MG63 (cell line): ENCODE data around the gene MDH1B. TPM values are rescaled to one million over a fixed set of nuclear protein-coding genes. Genes with fewer than 3 reads are reported as not detected.
"Not testable (repeated sequence)": the region's sequence is repeated elsewhere in the genome, so short reads cannot be mapped to it uniquely, and the experiment has no call there.

ENCODE experiments used
- DNase-seq: peaks from one replicate; pipeline ENCODE4 v3.0.0-alpha.2; 2020
- H3K27me3 ChIP-seq: fragments of 250-450 bp; sonication (Bioruptor Pico); 2 replicates; pipeline ENCODE4 v1.5.1; 2020; ENCODE audit warnings: mild to moderate bottlenecking, moderate library complexity
- H3K36me3 ChIP-seq: fragments of 250-450 bp; sonication (Bioruptor Pico); 2 replicates; pipeline ENCODE4 v1.5.1; 2020; ENCODE audit warnings: mild to moderate bottlenecking, moderate library complexity
- H3K4me3 ChIP-seq: fragments of 250-450 bp; sonication (Bioruptor Pico); 2 replicates; pipeline ENCODE4 v1.5.1; 2020; ENCODE audit warnings: mild to moderate bottlenecking, moderate library complexity
- H3K9me3 ChIP-seq: fragments of 250-450 bp; sonication (Bioruptor Pico); 2 replicates; pipeline ENCODE4 v1.5.1; 2020; ENCODE audit warnings: mild to moderate bottlenecking, moderate library complexity
- total RNA-seq: library from RNA; depleted of rRNA; stranded (reverse); fragments of >200 nt; shearing (Covaris generic); gene quantifications from 2 replicates; pipeline ENCODE4 v1.2.3, GENCODE V29; 2014; ENCODE audit warnings: low replicate concordance

Gene MDH1B
- total RNA-seq, 1 experiment from 2014 or later = 0.72 TPM

DNA sequence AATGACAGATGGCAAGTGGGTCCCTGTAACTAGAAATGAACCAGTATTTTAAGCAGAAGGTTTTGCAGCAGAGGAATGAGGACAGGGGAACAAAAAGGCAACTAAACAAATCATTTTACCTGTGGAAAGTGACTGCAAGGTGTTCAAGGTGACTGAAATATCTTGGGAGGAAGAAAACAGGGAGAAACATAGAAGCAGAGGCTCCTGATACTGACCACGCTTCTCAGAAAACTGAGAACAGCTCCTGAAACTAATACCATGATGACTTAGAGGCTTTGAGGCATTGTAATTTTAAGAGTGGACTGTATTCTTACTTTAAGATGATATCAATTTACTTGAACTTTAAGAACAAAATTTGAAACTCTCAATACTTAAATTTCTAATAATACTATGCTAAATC lies 46.8 kb downstream of the MDH1B start, which contains the start of gene DYTN:
Gene DYTN (minus strand): TSS at position 101 of the 400 bp plus-strand sequence. CDS start 117 bp downstream, outside the sequence.
- Histone ChIP-seq H3K27me3 (no peaks in the 10 kb centered on the region), H3K36me3 (no peaks in the 10 kb centered on the region), H3K4me3 (no peak within 1 kb of the TSS), H3K9me3 (no peaks in the 10 kb centered on the region)
- DNase-seq = no peak

DNA sequence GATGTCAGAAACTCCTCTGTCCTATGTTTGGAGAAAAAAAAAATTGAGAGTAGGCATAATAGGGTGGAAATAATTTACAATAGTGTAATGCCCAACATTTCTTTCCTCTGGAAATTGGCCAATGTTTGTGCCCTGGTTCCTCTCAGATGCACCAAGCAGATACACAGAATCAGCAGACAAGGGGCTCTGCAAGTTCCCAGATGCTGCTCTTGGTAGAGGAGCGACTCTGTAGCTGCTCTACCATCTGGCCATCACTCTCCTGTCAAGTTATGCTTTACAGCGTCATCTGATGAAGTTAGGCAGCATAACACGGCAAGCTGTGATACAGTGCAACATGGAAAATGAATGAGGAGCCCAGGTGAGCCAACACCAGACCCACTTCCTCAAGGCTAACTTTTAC lies 48.5 kb downstream of the MDH1B start:
- no peaks in the 10 kb centered on the region for H3K36me3 ChIP-seq
- no peak for DNase-seq
- H3K4me3 ChIP-seq = no peak overlapping the region
- H3K27me3 ChIP-seq = no peaks in the 10 kb centered on the region
- no peaks in the 10 kb centered on the region for H3K9me3 ChIP-seq

DNA sequence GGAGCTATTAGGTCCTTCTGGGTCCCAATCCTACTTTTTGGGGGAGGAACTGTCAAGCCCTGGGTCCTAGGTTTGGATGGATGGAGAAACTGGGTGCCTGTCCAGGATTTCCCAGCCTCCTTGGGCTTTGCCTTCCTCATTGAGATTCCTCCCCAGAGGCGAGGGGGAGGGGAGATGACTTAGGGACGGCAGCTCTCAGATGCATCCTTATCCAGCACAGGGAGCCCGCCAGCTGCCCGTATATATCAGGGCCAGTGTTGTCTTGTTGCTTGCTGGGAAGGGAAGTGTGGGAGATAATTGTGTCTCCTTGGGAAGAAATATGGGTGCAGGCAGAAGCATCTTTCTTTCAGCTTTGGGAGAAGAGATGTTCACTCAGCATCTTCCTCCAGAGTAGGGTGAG lies 49.9 kb downstream of the MDH1B start:
- H3K4me3 ChIP-seq, H3K36me3 ChIP-seq, H3K27me3 ChIP-seq, H3K9me3 ChIP-seq, DNase-seq: not testable (repeated sequence)

DNA sequence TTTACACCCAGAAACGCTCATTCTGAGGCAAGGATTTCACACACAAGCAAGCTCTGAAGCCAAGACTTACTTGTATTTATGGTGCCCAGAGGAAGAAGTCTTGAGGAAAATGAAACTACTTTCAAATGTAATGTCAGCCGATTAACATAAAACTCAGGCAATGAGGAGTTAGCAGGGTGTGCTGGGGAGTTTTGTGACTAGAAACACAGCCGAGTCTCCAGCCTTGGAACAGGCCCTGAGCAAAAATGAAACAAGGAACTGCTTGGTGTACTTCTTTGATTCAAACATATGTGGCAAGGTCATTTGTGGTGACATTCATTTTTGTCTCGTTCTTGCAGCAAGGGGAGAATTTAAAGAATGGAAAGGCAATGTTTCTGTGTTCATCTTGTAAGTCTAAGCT lies 51.4 kb downstream of the MDH1B start:
- Histone ChIP-seq H3K4me3 (no peak overlapping the region), H3K27me3 (no peaks in the 10 kb centered on the region; the same call in 1 of the 2 replicates), H3K36me3 (no peaks in the 10 kb centered on the region), H3K9me3 (no peaks in the 10 kb centered on the region)
- no peak for DNase-seq

DNA sequence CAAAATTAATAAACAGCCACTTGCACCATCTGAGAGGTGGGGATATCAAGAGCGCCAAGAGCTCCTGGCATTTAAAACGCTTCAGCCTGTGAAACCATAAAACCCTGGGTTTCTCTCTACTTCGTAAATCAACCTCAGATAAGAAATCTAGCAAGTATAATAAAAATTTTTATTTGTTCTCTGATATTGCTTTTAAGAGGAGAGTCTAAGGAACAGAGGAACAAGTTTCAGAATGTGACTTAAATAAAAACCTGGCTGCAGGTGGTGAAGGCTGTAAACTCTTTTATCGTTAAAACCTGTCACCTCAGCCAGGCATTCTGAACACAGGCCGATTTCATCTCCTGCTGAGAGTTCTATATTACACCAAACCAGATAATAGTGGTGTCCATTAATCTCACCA lies 56.8 kb downstream of the MDH1B start:
- H3K36me3 ChIP-seq = no peaks in the 10 kb centered on the region
- no peak for DNase-seq
- no peak overlapping the region for H3K4me3 ChIP-seq
- no peaks in the 10 kb centered on the region for H3K9me3 ChIP-seq
- H3K27me3 ChIP-seq = peaks cover 8% of the 10 kb centered on the region

DNA sequence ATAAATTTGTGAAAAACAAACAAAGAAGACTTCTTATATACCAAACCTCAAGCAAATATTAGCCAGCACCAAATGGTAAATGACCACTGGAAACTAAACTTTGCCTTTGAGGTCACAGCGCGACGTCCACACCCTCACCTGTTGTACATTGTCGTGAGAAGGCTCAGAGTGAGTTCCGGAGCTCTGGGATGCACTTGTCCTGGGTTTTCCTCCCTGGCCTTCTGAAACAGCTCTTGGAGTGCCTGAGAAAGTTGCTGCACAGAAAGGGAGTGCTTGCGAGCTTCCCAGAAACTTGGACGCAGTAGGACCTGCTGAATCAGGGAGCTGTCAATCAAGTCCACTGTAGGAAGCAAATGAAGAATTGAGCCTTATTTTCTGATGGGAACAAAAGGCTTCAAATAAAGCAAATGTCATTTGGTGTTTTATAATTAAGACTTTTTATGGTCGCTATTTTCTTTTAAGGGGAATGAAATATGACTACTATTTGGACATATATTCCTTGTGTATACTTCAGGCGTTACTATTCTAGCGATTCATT lies 57.9 kb downstream of the MDH1B start:
- H3K27me3 ChIP-seq = peaks cover 8% of the 10 kb centered on the region
- DNase-seq = no peak

DNA sequence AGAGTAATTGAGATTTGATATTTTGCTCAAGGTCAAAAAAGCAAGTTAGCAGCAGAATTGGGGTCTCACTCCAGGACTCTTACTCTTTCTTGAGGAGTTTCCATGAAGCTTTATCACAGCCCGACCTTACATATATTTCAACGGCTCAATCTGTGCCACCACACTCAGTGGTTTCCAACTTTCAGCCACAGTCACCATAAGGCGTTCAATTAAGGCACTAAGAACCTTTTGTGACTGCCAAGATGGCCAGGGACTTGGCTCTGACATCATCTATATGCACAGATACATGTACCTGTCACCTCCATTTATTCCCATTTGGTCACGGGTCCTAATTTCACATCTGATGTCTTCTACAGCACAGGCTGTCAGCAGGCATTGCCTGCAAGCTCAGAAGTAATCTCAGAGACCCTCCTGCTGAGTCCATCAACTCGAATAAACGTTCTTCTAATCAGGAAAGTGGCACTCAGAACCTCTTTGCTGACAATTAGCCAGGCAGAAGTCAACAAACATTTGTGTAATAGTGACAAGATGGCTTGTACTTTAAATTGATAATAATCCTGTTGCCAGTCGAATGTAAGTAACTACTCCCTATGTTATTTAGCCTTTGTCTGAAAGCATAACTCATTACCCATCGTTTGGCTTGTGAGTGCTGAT lies 63.0 kb downstream of the MDH1B start:
- Histone ChIP-seq H3K36me3 (no peaks in the 10 kb centered on the region), H3K4me3 (no peak overlapping the region), H3K27me3 (peaks cover 6% of the 10 kb centered on the region; the same call in 1 of the 2 replicates), H3K9me3 (no peaks in the 10 kb centered on the region)
- DNase-seq = no peak

More for the DNA sequence above, 57.9 kb downstream of the MDH1B start:
- H3K9me3 ChIP-seq = no peaks in the 10 kb centered on the region
- no peak overlapping the region for H3K4me3 ChIP-seq
- no peaks in the 10 kb centered on the region for H3K36me3 ChIP-seq

DNA sequence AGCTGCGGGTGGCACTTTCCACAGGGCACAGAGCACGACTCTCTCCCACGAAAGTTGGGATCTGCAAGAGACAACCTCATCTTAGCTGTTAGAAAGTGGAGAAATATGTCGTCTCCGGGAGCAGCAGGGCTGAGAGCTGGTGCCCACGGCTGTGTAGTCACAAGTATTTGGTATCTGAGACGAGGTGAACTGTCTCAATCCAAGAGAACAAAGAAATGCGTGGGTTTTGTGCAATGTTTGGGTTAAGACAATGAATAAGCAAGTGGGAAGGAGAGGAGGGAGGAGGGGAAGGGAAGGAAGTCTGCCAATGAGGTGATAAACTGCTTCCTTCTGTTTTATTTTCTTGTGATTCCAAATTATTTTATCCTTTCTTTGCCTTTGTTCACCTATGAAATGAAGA lies 65.0 kb downstream of the MDH1B start:
- Histone ChIP-seq H3K9me3 (no peaks in the 10 kb centered on the region), H3K36me3 (no peaks in the 10 kb centered on the region), H3K4me3 (no peak overlapping the region), H3K27me3 (peaks cover 6% of the 10 kb centered on the region; the same call in 1 of the 2 replicates)
- DNase-seq = no peak

DNA sequence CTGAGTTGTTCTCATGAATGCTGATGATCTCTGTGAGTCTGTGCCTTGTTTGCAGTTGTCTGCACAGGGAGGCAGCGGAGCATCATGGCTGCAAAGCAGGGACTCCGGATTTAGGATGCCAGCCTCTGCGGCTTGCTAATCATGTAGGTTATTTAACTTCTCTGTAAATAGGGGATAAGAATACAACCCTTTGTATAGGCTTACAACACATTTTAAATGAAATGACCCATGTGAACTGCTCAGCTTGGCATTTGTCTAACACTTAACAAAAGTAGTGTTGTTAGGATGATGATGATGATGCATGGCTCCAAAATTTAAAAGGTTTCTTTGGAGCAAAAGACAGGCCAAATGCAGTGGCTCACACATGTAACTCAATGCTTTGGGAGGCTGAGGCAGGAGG lies 66.3 kb downstream of the MDH1B start:
- Histone ChIP-seq H3K4me3 (no peak overlapping the region), H3K9me3 (no peaks in the 10 kb centered on the region), H3K36me3 (no peaks in the 10 kb centered on the region), H3K27me3 (peaks cover 3% of the 10 kb centered on the region; the same call in 1 of the 2 replicates)
- DNase-seq = no peak

DNA sequence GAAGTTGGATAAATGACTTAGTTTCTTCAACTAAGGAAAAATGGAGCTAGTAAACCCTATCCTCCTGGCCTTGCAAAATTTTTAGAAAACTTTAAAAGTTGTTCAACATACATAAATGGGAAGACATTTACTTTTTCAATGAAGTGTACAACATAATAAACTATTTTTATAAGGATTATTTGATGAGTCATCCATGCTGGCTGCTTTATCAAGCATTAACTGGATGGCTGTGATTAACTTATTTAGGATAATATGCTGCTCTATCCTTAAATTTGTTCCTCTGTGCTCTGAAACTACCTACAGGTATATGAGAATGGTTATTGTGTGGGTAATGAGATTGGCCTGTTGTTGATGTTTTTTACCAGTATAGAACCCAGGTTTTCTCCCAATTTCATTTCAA lies 68.2 kb downstream of the MDH1B start:
- no peak for DNase-seq
- H3K4me3 ChIP-seq = no peak overlapping the region

DNA sequence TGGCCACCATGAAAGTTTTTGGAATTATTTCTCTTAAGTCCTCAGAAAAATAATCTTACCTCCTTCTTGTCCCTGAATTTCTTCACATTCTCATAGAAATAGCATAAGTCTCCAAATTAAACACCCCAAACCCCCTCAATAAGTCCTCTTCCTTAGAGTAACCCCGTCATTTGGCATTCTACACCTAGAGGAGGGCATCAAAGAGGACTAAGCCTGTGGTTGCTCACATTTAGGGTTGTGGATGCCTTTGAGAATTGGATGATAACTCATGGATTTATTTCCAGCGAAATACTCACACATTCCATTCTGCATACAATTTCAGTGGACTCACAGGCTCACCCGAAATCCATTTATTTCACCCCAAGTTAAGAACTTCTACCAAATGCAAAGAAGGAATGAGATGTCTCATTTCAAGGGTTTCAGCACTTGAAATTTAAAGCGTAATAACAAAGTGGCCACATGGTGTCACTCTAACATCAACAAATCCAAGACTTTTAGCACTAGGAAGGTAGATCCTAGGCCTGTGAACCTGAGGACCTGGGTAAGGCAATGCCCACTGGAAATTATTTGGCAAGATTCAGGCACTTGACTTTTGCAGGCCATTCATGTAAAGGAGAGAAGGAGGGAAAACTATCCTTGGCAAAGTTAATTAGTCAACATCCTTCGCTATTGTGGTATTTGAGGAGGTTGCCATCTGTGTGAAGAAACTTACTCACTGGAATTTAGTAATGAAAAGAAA lies 71.6 kb downstream of the MDH1B start:
- Histone ChIP-seq H3K4me3 (no peak overlapping the region), H3K36me3 (no peaks in the 10 kb centered on the region), H3K9me3 (no peaks in the 10 kb centered on the region)

More for the DNA sequence above, 68.2 kb downstream of the MDH1B start:
- Histone ChIP-seq H3K9me3 (no peaks in the 10 kb centered on the region), H3K27me3 (0 out of 2 replicates have a peak, but pooled peaks cover under 1% of the 10 kb centered on the region), H3K36me3 (no peaks in the 10 kb centered on the region)

DNA sequence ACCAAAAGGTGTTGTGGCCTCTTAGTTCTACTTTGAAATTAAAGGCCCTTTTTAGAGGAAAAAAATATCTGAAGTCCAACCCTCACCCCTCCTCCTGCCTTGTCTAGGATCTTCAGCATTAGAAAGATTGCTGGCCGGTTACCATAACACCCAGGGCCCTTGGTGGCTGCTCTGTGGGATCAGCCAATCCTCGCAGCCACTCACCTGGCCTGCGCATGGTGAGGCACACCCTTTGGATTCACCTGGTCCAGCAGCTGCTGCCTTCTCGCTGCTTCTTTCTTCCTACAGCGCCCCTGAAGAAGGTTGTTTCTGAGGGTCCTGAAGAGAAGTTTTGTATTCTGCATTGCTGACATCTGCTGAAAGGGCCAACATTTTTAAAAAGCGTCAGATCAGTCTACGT lies 72.2 kb downstream of the MDH1B start:
- DNase-seq = no peak
- H3K9me3 ChIP-seq = no peaks in the 10 kb centered on the region
- no peaks in the 10 kb centered on the region; the same call in 1 of the 2 replicates for H3K27me3 ChIP-seq
- H3K36me3 ChIP-seq = no peaks in the 10 kb centered on the region
- H3K4me3 ChIP-seq = no peak overlapping the region

More for the DNA sequence above, 71.6 kb downstream of the MDH1B start:
- no peaks in the 10 kb centered on the region for H3K27me3 ChIP-seq
- no peak for DNase-seq

DNA sequence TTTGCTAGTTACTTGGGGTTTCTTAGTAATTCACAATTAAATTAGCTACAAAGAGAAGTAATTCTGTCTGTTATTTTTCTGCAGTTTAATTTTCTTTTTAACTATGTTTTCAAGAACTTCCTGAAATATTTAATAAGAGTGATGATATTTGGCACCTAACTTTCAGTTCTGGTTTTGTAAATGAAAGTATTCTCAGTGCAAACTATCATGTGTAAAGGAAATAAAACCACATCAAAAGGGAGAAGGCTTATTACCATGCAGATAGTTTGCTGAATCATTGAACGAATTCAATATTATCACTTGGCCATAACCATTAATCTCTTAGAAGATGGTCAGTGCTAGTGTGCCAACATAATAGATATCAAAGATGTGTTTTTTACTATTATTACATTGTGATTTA lies 76.1 kb downstream of the MDH1B start:
- Histone ChIP-seq H3K4me3 (no peak overlapping the region), H3K9me3 (no peaks in the 10 kb centered on the region), H3K27me3 (no peaks in the 10 kb centered on the region; the same call in 1 of the 2 replicates), H3K36me3 (no peaks in the 10 kb centered on the region)
- no peak for DNase-seq

DNA sequence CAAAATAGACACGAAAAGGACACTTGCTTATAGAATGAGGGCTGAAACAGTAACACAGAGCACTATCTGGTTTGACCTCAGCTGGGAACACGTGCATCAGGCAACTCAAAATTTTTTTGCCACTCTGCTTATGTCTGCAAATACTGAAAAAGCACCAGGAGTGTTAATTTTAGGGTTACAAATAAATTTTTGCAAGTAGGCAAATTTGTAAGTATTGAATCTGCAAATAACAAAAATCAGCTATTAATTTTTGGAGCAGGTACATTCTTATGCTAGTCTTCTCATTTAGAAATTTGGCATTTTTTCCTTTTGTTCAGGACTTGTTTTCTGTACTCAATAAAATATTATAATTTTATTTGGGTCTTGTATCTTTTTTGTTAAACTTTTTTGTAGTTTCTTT lies 76.7 kb downstream of the MDH1B start:
- Histone ChIP-seq H3K36me3 (no peaks in the 10 kb centered on the region), H3K27me3 (no peaks in the 10 kb centered on the region; the same call in 1 of the 2 replicates), H3K4me3 (no peak overlapping the region), H3K9me3 (no peaks in the 10 kb centered on the region)
- DNase-seq = no peak
